VCaP (cell line): Measurements from ENCODE around the gene QSOX1.

Source experiments
- H3K27ac ChIP-seq: fragments of 450-650 bp; 2 replicates; pipeline ENCODE4 v1.5.1; 2017
- TF ChIP-seq, protein P1 (sequence below): fragments of 450-650 bp; conservative IDR thresholded peaks from 2 replicates; pipeline ENCODE4 v1.5.1; 2017; ENCODE audit warnings: mild to moderate bottlenecking, moderate library complexity

The QSOX1 gene

DNA sequence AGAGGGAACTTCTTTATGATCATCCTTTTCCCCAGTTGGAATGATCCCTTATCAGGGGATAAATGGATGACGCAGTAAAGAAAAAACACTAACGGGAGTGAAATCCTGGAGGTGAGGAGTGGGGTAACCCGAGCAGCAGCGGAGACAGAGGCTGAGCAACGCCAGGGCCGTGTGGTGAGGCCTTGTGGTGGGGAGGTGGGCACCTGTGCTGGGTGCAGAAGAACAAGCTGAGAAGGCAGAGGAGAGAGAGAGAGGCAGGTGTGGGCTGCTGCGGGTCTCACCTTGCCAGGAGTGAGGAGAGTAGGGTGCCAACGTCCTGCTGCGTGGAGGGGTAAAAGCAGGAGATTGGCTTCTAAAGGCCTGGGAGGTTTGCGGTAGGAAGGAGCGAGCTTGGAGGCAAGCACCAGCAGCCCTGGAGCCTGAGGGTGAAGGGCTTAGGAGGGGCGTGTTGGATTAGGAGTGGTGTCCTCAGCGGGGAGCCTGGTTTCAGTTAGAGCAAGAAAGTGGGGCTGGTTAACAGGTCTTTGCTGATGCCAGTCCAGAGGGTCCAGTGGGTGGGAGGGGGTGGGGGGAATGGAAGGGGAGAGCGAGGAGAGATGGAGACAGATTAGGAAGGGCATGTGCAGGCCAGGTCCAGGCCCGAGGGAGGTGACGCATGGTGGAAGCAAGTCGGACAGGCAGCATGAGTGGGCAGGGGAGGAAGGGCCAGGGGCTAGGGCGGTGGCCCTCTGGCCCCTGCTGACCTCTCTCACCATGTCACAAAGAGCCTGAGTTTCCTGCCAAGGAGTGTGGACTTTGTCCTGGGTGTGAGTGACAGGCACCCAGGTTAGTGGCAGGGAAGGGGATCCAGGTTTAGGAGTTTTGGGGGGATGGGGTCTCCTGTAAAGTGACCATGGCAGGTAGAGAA lies 38.7 kb downstream of the QSOX1 start:
- no peak overlapping the region for H3K27ac ChIP-seq
- TF ChIP-seq, protein P1, sequence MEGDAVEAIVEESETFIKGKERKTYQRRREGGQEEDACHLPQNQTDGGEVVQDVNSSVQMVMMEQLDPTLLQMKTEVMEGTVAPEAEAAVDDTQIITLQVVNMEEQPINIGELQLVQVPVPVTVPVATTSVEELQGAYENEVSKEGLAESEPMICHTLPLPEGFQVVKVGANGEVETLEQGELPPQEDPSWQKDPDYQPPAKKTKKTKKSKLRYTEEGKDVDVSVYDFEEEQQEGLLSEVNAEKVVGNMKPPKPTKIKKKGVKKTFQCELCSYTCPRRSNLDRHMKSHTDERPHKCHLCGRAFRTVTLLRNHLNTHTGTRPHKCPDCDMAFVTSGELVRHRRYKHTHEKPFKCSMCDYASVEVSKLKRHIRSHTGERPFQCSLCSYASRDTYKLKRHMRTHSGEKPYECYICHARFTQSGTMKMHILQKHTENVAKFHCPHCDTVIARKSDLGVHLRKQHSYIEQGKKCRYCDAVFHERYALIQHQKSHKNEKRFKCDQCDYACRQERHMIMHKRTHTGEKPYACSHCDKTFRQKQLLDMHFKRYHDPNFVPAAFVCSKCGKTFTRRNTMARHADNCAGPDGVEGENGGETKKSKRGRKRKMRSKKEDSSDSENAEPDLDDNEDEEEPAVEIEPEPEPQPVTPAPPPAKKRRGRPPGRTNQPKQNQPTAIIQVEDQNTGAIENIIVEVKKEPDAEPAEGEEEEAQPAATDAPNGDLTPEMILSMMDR: no peak

DNA sequence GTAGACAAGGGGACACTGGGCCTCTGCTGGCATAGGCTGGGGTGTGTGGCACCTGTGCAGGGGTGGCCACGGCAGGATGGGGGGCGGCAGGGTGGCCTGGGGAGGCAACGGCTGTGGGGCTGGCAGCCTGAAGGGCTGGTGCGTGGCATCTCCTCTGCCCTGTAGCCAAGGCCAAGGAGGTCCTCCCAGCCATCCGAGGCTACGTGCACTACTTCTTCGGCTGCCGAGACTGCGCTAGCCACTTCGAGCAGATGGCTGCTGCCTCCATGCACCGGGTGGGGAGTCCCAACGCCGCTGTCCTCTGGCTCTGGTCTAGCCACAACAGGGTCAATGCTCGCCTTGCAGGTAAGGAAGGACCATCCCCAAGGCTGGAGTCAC lies 39.4 kb downstream of the QSOX1 start:
- TF ChIP-seq, protein P1: no peak
- no peak overlapping the region for H3K27ac ChIP-seq

DNA sequence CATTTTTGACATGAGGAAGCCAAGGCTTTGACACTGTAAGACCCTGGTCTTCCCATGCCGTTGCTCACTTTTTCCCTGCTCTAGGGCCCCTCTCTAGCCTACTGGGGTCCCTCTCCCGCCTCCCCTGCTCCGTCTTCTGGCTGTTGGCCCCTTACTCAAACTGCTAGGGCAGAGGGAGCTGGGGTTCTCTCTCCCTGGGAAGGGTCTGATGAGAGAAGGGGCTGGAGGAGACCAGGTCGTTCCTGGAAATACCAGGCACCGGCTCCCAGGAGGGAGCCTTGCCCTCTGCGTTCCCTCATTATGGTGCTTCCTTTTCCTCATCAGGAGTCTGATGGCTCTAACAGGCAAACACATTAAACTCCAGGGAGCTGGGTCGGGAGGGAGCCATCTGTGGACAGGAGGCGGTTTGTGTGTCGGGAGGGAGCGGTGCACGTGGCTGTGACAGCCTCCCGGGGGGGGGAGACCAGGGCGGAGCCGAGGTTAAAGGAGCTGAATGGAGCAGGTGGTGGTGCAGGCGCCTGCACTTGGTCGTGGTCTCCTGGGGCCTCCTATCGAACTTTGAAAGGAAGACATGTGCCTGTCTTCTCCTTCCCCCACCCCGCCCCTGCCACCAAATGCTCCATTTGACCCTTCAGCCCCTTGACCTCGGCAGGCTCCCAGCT lies 40.0 kb downstream of the QSOX1 start:
- TF ChIP-seq, protein P1: no peak
- H3K27ac ChIP-seq: no peak overlapping the region

DNA sequence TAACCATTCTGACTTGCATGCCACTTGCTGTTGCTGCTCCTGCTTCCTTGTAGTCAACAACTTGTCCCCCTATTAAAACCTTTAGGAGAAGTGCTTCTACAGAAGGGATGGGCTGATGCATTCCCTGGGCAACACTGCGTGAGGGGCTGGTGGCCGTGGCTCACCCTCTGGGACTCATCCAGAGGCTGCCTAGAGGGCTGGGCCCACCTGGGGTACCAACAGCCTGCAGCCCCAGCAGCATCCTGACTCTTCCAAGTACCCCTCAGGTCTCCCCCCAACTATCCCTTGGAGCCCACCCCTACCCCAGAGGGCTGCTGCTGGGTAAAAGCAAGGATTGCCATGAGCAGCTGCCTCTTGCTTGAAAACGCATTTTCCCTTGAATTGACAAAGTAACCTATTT lies 40.7 kb downstream of the QSOX1 start:
- H3K27ac ChIP-seq: no peak overlapping the region
- TF ChIP-seq, protein P1: no peak

DNA sequence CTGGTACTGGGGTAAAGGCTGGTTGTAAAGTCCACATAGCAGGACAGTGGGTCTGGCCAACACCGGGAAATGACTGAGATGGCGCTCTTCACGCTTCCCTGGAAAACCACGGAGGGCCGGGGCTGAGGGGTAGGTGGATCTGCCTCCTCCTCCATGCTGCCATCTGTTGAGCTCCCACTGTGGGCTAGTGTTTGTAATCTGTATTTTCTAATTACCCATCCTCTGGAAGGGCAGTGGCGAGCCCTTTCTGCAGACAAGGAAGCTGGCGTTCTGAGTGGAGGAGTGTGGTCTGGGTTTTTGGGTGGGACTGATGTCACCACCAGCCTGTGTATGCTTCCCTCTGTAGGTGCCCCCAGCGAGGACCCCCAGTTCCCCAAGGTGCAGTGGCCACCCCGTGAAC lies 41.2 kb downstream of the QSOX1 start:
- H3K27ac ChIP-seq: no peak overlapping the region
- TF ChIP-seq, protein P1: no peak

DNA sequence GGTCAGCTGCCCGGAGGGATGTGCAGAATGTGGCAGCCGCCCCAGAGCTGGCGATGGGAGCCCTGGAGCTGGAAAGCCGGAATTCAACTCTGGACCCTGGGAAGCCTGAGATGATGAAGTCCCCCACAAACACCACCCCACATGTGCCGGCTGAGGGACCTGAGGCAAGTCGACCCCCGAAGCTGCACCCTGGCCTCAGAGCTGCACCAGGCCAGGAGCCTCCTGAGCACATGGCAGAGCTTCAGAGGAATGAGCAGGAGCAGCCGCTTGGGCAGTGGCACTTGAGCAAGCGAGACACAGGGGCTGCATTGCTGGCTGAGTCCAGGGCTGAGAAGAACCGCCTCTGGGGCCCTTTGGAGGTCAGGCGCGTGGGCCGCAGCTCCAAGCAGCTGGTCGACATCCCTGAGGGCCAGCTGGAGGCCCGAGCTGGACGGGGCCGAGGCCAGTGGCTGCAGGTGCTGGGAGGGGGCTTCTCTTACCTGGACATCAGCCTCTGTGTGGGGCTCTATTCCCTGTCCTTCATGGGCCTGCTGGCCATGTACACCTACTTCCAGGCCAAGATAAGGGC lies 41.9 kb downstream of the QSOX1 start:
- TF ChIP-seq, protein P1: no peak
- no peak overlapping the region for H3K27ac ChIP-seq

DNA sequence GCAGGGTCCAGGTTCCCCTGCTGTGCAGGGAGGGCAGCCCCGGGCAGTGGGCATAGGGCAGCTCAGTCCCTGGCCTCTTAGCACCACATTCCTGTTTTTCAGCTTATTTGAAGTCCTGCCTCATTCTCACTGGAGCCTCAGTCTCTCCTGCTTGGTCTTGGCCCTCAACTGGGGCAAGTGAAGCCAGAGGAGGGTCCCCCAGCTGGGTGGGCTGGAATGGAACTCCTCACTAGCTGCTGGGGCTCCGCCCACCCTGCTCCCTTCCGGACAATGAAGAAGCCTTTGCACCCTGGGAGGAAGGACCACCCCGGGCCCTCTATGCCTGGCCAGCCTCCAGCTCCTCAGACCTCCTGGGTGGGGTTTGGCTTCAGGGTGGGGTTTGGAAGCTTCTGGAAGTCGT lies 42.6 kb downstream of the QSOX1 start:
- no peak overlapping the region; the same call in 1 of the 2 replicates for H3K27ac ChIP-seq
- TF ChIP-seq, protein P1: no peak
